Stromal cell of bone marrow (primary cell): Measurements from ENCODE around the gene THSD7B.

Experiments
- DNase-seq: peaks from one replicate; pipeline ENCODE4 v3.0.0-alpha.2; 2012; ENCODE audit warnings: low read depth

THSD7B gene

GRCh38 chr2:137156221-137156844 is 391.0 kb downstream of the THSD7B start:
- no peak for DNase-seq

DNA sequence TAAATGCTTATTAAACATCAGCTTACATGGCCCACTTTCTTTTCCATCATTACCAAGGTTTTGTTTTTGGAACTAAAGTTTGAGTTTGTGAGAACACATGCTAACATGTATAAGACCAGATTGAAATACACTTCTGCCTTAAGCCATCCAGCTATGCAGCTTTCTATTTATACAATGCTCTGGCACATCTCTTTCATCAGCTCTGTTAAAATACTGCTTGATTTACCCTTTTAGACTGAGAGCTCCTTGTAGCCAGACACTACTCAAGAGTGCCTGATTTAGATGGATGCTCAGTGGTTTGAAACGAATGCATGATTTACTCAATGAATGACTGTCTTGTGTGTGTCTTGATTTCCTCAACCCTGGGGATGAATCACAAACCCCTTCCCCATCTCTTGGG is 392.5 kb downstream of the THSD7B start:
- DNase-seq = no peak

DNA sequence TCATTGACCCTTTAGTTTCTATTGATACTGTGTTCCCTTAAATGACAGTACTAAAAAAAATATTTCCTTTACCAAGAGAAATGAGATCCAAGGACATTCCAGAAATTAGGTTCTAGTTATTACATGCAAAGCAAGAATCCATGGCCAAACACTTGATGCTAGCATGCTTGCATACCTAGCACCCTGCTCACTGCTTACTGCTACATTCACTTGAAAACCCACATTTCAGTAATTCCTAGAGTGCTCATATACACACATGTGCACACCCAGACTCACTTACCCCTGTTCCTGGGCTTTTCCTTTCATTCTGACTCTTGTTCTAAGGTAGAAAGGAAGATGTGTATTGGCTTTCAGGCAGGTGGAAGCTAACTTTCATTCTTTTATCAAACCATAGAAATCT is 395.9 kb downstream of the THSD7B start:
- no peak for DNase-seq

GRCh38 chr2:137165968-137166367 is 400.6 kb downstream of the THSD7B start:
- no peak for DNase-seq

GRCh38 chr2:137167651-137168050 is 402.3 kb downstream of the THSD7B start:
- DNase-seq = no peak

- DNase-seq = no peak
Measured at GRCh38 chr2:137168552-137168951, 403.2 kb downstream of the THSD7B start.

DNA sequence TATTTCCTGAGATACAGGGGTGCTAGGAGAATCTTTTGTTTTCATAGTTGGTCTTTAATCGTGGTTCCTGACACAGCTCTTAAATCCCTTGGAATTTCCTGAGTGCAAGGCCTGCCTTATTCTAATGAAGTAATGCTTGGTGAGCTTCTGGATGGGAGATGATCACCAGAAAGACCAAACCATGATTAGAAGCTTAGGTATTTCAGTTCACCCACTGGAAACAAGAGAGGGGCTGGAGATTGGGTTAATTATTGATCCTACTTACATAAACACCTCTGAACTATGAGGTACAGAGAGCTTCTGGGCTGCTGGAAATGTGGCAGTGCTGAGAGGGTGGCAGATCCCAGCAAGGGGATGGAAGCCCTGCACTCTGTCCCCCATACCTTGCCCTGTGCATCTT is 406.8 kb downstream of the THSD7B start:
- DNase-seq = no peak

DNA sequence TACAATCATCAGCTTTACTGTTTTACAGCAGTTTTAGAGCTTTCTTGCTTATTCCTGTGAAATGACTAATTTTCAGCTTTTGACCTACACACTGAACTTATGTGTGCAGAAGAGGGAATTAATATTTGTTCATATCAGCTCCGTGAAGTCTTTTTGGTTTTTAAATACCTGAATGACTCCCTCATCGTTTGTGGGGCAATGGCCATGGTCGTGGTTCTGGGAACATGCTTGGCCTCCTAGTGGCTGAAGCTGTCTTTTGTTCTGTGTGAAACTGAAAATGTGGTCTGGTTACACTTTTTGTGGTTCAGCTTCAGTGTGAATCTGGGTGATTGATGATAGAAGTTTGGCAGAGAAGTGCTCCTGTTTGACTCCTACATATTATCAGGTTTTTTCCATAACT is 408.1 kb downstream of the THSD7B start:
- peak; percentile 59 for DNase-seq

DNA sequence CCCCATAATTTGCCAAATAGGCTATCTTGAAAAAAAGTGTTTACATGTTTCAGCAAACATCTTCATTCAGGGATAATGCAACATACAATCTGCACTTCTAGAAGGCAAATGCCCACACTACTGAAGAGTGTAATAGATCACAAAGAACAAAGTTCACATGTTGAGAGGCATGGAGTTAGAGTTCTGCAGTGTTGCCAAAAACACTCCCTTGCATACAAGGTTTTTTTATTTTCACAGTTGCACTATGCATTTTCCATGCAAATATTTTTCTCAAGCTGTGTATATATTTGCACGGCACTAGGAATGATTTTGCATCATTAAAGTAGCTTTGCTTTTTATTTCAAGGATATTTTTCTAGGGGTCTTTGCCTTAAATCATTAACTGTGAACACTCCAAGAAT is 409.9 kb downstream of the THSD7B start:
- no peak for DNase-seq

GRCh38 chr2:137178951-137179377 is 413.6 kb downstream of the THSD7B start:
- DNase-seq = no peak

DNA sequence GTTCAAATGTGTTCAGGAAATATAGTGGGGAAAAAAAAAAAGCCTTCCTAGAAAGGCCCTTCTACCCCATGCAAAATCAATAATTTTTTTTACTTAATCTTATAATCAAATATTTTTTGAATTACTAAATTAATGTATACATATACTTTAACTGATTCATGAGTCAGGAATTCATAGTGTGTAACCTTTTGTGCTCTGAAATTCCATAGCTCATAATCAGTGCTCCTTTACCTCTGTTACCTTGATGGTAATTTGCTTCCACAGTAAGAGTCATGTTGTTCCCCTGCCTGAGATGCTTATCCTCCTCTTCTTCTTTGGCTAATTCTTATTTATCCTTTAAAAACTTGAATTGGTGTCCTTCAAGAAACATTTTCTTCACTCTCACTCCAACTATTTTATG is 414.2 kb downstream of the THSD7B start:
- no peak for DNase-seq

- no peak for DNase-seq
Measured at GRCh38 chr2:137180012-137180411, 414.7 kb downstream of the THSD7B start.

DNA sequence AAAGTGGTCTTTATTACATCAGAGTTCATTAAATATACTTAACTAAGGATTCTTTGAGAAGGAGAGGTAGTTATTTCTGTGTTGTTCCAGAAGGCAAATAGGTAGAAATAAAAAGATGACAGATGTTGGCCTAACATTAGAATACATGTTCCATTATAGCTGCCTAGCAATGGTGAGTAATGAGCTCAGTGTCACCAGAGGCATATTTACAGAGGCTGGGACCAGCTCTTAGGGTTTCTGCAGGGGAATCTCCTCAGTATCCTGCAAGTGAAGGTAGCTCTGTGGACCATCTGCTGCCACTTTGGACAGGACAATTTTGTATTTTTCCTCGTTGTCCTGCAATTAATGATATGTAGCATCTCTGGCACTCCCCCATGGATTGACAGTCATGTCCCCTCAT is 416.0 kb downstream of the THSD7B start:
- DNase-seq = no peak

DNA sequence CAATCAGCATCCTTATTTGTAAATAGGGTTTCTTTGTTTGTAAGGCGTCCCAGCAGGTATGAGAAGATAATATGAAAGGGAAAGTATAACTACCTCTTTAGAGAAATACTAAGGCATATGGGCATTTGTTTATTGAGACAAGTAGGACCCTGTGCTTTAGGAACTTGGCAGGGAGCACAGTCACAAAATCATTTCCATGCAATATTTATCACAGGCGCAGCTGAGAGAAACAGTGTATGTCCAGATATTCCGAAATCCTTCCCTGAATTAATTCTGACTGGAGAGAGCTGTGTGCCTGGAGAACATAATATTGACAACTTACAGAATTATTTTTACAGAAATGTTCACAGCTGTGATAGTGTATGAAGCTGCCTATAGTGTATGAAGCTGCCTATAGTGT is 416.7 kb downstream of the THSD7B start:
- DNase-seq = no peak

- DNase-seq = no peak
Measured at GRCh38 chr2:137183206-137183898, 418.0 kb downstream of the THSD7B start.

DNA sequence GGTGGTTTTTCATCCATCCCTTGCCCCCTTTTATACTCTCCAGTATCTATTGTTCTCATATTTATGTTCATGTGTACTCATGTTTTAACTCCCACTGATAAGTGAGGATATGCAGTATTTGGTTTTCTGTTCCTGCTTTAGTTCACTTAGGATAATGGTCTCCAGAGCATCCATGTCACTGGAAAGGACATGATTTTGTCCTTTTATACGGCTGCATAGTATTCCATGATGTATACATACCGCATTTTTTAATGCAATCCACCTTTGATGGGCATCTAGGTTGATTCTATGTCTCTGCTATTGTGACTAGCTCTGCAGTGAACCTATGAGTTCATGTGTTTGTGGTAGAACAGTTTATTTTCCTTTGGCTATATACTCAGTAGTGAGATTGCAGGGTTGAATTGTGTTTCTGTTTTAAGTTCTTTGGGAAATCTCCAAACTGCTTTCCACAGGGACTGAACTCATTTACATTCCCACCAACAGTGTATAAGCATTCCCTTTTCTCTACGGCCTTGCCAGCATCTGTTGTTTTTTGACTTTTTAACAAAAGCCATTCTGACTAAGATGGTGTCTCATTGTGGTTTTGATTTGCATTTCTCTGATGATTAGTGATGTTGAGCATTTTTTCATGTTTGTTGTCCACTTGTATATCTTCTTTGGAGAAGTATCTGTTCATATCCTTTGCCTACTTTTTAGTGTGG is 420.2 kb downstream of the THSD7B start:
- no peak for DNase-seq

DNA sequence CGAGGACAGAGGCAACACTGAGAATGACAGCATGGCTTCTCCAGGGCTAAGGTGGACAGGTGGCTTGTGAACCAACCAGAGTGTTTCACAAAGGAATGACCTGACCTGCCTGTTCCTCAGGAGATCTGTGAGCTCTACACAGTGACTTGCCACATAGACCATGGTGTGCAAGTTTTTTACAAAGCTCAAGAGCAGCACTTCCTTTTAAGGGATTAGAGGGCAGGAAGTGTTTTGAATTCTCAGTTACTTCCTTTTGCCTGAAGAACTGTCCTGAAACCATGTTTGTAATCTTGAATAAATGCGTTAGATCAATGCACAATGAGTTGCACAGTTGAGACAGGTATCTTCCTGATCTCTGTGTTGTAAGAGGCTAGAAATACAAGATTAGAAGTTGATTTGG is 421.9 kb downstream of the THSD7B start:
- no peak for DNase-seq

DNA sequence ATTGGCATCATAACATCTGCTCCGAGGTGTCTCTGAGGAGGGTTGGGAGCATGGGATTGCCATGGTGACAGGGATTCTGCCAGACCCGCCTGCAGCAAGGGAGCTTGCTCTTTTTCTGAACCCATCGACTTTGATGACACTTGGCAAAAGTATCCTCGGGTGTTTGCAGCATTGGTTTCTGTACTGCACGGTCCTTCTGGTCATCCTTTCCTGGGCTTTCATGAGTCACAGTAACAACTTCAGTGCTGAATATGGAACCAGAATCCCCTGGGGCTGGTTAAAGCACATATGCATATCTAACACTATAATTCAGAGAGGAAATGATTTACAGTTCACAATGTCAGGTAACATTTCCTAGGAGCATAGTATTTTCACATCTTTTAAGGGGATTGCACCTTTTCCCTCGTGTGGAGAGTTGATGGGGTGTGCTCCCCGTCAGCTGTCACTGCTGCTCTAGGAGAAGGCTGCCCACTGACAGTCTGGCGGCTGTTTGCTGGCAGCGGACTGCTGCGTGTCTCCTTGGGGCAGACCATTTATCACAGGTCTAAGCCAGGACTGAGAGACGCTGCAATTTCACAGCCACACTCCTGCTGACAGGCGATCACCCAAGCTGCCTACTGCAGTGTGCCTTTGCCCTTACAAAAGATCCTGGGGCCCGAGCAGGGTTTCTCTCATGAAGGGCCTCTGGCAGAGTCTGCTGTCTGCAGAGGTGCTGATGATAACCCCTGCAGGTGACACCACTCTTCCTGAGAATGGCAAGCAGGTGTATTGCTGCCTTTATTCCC is 425.3 kb downstream of the THSD7B start:
- no peak for DNase-seq

GRCh38 chr2:137192366-137193310 is 427.3 kb downstream of the THSD7B start:
- no peak for DNase-seq

DNA sequence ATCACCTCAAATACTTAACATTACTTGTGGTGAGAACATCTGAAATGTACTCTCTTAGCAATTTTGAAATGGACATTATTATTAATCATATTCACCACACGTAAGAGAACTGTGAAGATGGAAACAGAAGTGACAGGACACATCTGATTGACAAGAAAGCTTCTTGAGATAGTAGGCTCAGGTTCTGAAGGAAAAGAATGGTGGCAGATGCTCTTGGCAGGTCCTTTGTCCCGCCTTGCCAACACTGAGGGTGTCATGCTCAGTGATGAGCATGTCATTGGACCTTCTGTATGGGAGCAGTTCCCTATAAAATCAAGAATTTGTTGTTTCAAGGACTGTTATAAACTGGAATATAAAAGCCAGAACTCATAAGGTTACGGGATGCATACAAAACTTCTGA is 428.1 kb downstream of the THSD7B start:
- no peak for DNase-seq

DNA sequence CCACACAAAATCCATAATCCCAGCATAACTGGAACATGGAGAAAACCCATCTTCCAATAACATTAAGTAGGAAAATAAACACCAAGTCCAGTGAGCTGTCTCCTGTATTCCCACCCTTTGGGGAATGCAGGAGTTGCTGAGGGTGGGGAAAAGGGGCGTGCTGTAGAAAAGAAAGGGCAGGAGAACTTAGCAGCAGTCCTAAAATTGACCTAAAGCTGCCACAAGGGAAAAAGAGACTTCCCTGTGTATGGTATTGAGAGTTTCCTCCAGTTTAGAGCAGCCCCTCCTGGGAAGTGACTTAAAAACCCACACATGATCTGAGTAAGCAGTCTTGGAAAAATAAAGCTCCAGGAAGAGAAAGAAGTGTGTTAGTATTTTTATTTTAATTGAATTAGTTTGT is 428.8 kb downstream of the THSD7B start:
- DNase-seq = no peak
